ENCODE data around the gene S1PR1.

The S1PR1 gene

DNA sequence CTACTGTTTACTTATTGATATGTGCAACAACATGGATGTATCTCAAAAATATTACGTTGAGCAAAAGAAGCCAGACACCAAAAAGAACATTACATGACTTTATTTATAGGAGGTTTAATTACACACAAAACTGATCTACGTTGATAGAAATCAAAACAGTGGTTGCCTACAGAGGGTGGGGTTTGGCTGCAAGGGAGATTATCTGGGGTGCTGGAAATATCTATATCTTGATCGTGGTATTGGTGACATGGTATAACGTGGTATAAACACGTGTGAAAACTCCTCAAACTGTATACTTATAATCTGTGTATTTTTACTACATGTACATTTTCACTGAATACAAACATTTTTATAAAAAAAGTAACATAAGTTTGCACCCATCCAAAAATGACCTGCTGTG, 38.9 kb downstream of the S1PR1 start:
- TF ChIP-seq, protein P1, sequence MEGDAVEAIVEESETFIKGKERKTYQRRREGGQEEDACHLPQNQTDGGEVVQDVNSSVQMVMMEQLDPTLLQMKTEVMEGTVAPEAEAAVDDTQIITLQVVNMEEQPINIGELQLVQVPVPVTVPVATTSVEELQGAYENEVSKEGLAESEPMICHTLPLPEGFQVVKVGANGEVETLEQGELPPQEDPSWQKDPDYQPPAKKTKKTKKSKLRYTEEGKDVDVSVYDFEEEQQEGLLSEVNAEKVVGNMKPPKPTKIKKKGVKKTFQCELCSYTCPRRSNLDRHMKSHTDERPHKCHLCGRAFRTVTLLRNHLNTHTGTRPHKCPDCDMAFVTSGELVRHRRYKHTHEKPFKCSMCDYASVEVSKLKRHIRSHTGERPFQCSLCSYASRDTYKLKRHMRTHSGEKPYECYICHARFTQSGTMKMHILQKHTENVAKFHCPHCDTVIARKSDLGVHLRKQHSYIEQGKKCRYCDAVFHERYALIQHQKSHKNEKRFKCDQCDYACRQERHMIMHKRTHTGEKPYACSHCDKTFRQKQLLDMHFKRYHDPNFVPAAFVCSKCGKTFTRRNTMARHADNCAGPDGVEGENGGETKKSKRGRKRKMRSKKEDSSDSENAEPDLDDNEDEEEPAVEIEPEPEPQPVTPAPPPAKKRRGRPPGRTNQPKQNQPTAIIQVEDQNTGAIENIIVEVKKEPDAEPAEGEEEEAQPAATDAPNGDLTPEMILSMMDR (IDR thresholded peaks at IDR 0.05; ENCODE audit: extremely low read depth, missing control alignments) = no peak

DNA sequence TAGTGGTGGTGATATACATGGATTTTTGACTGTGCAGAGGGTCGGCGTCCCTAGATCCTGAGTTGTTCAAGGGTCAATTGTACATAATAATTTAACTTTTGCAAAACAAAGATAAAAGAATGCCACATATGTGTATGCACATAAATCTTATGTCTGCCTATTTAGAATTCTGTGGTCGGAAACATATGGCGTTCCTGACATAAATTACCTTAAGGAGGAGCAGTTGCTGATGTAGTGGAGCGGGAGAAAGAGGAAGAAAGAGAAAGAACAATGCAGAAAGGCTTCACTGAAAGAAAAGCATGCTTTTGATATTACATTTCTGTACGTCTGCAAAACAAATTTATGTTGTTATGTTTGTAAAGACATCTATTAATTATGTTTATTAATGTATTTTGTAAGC, 40.0 kb downstream of the S1PR1 start:
- DNase-seq (ENCODE audit: low spot score) = no peak

More for the DNA sequence above, 38.9 kb downstream of the S1PR1 start:
- no peak for DNase-seq (ENCODE audit: low spot score)

DNA sequence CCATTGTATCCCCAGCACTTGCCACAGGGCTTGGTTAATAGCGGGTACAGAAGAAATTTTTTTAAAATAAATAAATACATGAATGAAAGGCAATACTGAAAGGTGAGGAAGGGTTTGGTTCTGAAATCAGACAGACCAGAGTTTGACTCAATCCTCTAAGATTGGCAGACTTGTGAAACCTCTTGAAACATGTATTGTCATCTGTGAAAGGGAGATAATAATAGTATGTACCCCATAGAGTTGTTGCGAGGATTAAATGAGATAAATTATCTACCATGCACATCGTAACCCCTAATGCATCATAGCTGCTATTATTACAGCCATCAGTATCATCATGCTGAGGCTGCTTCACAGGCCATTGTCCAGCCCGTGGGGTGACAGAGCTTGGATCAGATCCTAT, 41.4 kb downstream of the S1PR1 start:
- TF ChIP-seq, protein P1 (IDR thresholded peaks at IDR 0.05; ENCODE audit: extremely low read depth, missing control alignments) = no peak

More for the DNA sequence above, 40.0 kb downstream of the S1PR1 start:
- TF ChIP-seq, protein P1 (IDR thresholded peaks at IDR 0.05; ENCODE audit: extremely low read depth, missing control alignments) = no peak

DNA sequence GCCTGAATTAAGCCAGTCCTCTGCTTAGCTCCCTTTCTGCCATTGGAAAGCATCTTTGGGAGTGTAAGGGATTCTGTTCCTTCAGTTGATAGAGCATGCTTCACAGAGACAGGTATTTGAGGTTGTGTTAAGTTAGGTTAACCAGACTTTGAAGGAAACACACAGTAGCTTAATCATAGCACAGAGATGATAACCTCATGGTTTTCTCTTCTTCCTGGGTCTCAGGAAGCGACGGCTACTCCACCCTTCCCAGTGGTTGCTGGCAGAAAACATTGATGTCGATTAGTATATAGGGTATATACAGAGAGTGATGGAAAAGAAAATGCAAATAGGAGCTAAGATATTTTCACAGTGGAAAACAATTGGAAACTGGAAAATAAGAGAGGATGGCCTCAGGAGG, 42.0 kb downstream of the S1PR1 start:
- TF ChIP-seq, protein P1 (IDR thresholded peaks at IDR 0.05; ENCODE audit: extremely low read depth, missing control alignments) = no peak

More for the DNA sequence above, 41.4 kb downstream of the S1PR1 start:
- no peak for DNase-seq (ENCODE audit: low spot score)

DNA sequence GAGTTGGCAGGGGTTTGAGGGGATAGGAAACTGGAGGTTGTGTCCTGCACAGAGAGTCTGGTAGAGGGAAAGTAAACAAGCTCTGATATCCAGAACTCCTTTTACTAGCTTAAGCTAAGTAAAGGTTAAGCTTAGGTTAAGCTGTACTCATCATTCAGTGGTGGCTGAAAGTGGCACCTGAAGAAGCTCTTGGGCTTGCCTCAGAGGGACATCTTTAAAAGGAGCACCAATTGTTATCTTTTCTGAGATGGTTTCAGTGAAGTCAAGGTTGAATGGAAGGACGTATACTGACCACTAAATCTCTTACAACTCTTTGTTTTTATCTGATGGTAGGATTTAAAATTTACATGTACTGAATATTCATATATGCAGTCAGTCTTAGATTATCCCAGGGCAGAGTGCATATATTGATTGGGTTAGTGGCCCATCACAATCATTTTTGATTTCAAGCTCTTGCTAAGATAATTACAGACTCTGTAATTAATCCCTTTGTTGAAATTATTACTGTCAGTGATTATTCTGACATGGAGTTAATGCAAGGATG, 43.3 kb downstream of the S1PR1 start:
- no peak for DNase-seq (ENCODE audit: low spot score)
- TF ChIP-seq, protein P1 (IDR thresholded peaks at IDR 0.05; ENCODE audit: extremely low read depth, missing control alignments) = no peak

More for the DNA sequence above, 42.0 kb downstream of the S1PR1 start:
- DNase-seq (ENCODE audit: low spot score) = no peak

DNA sequence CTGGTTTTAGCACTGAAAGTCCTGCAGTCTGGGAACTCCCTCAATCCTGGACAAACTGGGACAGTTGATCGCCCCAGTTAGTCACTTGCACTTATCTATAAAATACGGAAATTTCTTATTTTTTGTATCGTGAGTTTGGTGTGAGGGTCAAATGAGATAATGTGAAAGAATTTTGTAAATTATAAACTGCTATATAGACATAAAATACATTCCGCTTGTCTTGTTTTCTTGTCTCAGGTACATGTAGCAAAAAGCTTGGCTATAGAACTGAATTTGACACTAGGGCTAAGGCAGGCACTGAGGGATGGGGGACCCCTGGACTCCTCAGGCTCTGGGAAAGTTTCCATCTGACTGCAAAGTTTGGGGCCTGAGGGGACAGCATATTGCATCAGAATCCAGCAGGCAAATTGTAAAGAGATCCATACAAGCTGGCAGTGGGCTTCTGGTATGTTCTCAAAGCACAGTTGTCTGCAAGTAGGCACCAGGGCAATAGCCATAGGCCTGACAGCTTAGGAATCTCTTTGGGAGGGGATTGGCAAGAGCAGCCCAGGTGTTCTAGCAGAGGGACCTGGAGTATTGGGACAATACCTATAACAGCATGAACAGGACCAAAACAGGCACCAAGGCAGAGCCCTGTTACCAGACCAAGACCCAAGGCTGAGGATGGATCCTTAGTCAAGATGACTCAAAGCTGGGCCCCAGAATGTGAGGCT, 44.3 kb downstream of the S1PR1 start:
- DNase-seq (ENCODE audit: low spot score) = no peak

DNA sequence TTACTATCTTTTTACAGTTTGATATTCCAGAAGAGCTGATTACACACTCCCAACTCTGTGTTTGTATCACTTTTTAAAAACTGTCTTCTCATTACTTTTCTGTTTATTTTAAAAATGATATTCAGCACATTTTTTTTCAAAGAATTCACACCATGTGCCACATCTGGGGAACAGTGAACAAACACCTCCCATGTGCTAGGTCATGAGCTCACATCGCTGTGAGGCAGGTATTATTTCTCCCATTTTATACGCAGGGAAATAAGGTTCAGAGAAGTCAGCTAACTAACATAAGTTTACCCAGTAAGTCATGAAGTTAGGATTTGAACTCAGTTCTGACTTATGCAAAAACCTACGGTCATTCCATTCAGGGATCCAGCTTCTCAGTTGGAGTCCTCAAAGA, 44.9 kb downstream of the S1PR1 start:
- TF ChIP-seq, protein P1 (IDR thresholded peaks at IDR 0.05; ENCODE audit: extremely low read depth, missing control alignments) = no peak
- no peak for DNase-seq (ENCODE audit: low spot score)

More for the DNA sequence above, 44.3 kb downstream of the S1PR1 start:
- TF ChIP-seq, protein P1 (IDR thresholded peaks at IDR 0.05; ENCODE audit: extremely low read depth, missing control alignments) = no peak

Measured in GM20000 (cell line).